ENCODE data around the gene ZNF552. TPM values are rescaled to one million over a fixed set of nuclear protein-coding genes. Genes with fewer than 3 reads are reported as not detected.

Gene ZNF552
- 5.3 and 8.7 TPM in 2 replicates for total RNA-seq

DNA sequence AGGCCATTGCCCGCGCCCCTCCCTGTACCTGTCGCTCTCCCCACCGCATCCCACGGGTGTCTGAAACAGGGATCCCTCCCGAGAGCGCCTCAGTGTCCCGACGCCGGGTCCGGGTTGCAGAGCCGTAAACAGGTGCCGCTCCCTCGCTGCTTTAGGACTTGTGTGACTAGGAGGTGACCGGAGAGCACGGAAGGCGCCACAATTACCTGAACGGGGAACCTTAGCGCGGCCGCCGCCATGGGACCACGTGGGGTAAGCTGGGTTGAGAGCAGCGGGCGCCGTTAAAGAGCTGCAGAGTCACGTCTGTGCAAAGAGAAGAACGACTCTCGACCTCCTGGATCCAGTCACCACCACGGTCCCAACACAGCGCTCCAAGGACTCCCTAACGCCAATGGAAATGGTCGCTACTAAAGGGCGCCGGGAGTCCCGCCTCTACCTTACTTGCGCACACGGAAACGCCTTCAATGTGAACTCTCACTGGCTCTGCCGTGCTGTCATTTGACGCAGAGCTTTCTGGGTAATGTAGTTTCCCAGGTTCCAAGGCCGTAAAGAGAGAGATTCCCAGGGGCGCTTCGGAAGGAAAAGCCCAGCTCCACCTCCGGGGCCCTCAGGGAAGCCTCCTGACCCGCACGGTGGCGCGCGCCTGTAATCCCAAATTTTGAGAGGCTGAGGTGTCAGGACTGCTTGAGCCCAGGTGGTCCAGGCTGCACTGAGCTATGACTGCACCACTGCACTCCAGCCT is at the start of gene ZNF552:
ZNF552 (minus strand) TSS at position 409 of the 742 bp plus-strand sequence; CDS start at position 239, 170 bp downstream.

DNA sequence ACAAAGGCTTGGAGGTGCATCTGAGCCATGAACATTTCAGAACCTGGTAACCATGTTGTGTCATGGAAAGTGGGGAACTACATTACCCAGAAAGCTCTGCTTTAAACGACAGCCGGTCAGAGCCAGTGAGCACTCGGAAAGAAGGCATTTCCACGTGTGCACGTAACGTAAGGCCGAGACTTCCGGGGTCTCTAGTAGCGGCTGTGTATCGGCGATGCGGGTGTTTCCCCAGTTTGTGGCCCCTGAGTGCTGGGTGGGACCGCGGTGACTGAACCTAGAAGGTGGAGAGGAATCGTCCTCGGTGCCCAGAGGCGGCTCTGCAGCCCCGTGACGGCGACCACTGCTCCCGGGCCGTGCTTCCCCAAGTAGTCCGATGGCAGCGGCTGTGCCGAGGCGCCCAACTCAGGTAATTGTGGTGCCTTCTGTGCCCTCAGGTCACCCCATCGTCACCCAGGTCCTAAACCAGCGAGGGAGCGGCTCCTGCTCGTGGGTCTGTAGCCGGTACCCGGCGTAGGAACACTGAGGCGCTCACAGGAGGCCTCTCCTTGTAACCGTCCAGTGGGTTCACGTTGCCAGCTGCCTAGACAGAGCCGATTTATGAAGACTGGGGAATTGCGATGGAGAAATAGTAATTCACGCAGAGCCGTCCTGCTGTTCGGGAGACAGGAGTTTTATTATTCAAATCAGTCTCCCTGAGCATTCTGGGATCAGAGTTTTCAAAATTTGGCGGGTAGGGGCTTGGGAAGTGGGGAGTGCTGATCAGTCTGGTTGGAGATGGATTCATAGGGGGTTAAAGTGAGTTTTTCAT is 35.2 kb upstream of the ZNF552 start, which contains the start of gene ZNF587:
ZNF587 (plus strand) TSS at position 194 of the 808 bp plus-strand sequence; CDS start at position 374, 180 bp downstream.

DNA sequence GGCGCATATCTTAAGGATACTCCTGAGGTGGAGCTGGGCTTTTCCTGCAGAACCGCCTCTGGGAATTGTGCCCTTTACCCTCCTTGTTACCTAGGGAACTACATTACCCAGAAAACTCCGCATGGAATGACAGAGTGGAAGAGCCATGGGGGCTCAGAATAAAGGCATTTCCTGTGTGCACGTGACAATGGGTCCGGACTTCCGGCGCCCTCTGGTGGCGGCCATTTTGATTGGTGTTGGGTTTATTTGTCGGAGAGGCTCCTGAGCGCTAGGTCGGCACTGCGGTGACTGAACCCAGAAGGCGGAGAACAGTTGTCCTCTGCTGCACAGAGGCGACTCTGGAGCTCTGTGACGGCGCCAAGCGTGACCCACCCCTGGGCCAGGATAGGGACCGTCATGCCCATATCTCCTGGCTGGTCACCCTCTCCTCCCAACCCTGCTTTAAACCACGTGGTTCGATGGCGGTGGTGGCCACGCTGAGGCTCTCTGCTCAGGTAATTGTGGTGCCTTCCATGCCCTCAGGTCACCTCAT is 15.4 kb upstream of the ZNF552 start, which contains the start of gene ZNF587B:
ZNF587B (plus strand) TSS at position 229 of the 532 bp plus-strand sequence; CDS start at position 459, 230 bp downstream.

DNA sequence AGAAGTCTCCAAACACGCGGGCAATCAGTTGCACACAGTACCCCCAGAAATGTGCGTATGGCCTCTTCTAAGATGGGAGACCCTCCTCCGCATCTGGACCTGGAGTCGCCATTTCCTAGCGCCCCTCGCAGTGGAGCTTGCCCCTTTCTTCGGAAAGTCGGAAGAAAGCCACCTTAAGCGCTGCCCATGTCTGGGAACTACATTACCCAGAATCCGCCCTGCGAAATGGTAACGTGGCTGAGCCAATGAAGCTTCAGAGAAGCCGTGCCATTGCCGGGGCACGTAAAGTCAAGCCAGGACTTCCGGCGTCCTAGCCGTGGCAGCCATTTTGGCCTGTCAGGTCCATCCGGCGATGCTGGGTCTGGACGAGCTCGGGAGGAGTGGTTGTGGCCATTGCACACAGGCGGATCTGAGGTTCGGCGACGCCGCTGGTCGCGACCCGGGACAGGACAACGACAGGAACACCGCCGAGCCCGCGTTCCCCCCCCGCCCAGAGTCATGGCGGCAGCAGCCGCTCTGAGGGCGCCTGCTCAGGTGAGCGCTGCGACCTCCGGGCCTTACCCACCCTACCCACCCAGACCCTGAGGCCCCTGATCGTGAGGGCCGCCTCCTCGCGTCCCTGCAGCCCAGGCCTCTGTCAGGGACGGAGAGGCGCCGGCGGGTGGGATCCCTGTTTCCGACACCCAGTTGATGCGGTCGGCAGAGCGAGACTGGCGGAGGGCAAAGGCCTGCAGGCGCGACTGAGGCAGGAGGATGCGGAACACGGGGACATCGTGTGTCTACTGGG is 45.2 kb downstream of the ZNF552 start, which contains the start of gene ZNF586:
ZNF586 (plus strand) TSS at position 332 of the 787 bp plus-strand sequence; CDS start at position 499, 167 bp downstream.

Other genes starting within 250 kb of the ZNF552 start
- 4.8 and 5.1 TPM in 2 replicates for gene ZNF416, start 236.0 kb downstream of the ZNF552 start, total RNA-seq
- 3.3 and 3.9 TPM in 2 replicates for gene ZIK1, start 230.8 kb downstream of the ZNF552 start, total RNA-seq
- 3.9 and 4.8 TPM in 2 replicates for gene ZNF530, start 215.0 kb downstream of the ZNF552 start, total RNA-seq
- gene ZNF134, start 200.7 kb downstream of the ZNF552 start, total RNA-seq: 14.6 and 32.0 TPM in 2 replicates
- 8.5 and 9.7 TPM in 2 replicates for gene ZNF211, start 181.7 kb downstream of the ZNF552 start, total RNA-seq
- gene ZSCAN4, start 146.0 kb downstream of the ZNF552 start, total RNA-seq: not detected in 2 replicates
- gene ZNF551, start 132.9 kb downstream of the ZNF552 start, total RNA-seq: 3.3 and 7.1 TPM in 2 replicates
- 0.28 and 0.85 TPM in 2 replicates for gene ZNF154, start 105.7 kb downstream of the ZNF552 start, total RNA-seq
- gene ZNF671, start 87.3 kb downstream of the ZNF552 start, total RNA-seq: 1.8 and 2.8 TPM in 2 replicates
- 3.1 and 5.6 TPM in 2 replicates for gene ZNF776, start 68.1 kb downstream of the ZNF552 start, total RNA-seq
- gene ZNF586, start 45.2 kb downstream of the ZNF552 start, total RNA-seq: 9.7 and 17.6 TPM in 2 replicates
- 11.4 and 12.8 TPM in 2 replicates for gene ZNF587B, start 15.4 kb upstream of the ZNF552 start, total RNA-seq
- 9.0 and 9.9 TPM in 2 replicates for gene ZNF587, start 34.9 kb upstream of the ZNF552 start, total RNA-seq
- gene ZNF814, start 74.1 kb upstream of the ZNF552 start, total RNA-seq: 4.2 and 8.0 TPM in 2 replicates
- 3.9 and 4.6 TPM in 2 replicates for gene ZNF417, start 101.7 kb upstream of the ZNF552 start, total RNA-seq
- 1.0 and 1.7 TPM in 2 replicates for gene ZNF418, start 120.5 kb upstream of the ZNF552 start, total RNA-seq
- 0.88 and 3.7 TPM in 2 replicates for gene ZNF256, start 132.8 kb upstream of the ZNF552 start, total RNA-seq
- 0.28 TPM in 1 of 2 replicates, not detected in the other for gene C19orf18, start 159.6 kb upstream of the ZNF552 start, total RNA-seq
- gene ZNF606, start 187.9 kb upstream of the ZNF552 start, total RNA-seq: 7.7 and 12.1 TPM in 2 replicates
- gene ZSCAN1, start 219.1 kb upstream of the ZNF552 start, total RNA-seq: not detected in 2 replicates
- 0.92 and 1.0 TPM in 2 replicates for gene ZNF135, start 244.4 kb upstream of the ZNF552 start, total RNA-seq

Data from airway epithelial cell (primary cell).